Glutamatergic neuron (in vitro differentiated cells): ENCODE results near the gene CCDC171. TPM values are rescaled to one million over a fixed set of nuclear protein-coding genes. Genes with fewer than 3 reads are reported as not detected.

Source experiments
- DNase-seq: peaks from one replicate; pipeline ENCODE4 v3.0.0; 2022
- H3K27ac Mint-ChIP-seq: one replicate; pipeline ENCODE4 v1.8.0; 2020; ENCODE audit warnings: mild to moderate bottlenecking, mixed read lengths, inconsistent platforms; ENCODE audit not compliant: unreplicated experiment
- H3K27me3 Mint-ChIP-seq: one replicate; pipeline ENCODE4 v1.8.0; 2020; ENCODE audit warnings: mild to moderate bottlenecking, moderate library complexity, mixed read lengths, inconsistent platforms; ENCODE audit not compliant: unreplicated experiment
- H3K36me3 Mint-ChIP-seq: one replicate; pipeline ENCODE4 v1.8.0; 2020; ENCODE audit warnings: mild to moderate bottlenecking, mixed read lengths, inconsistent platforms; ENCODE audit not compliant: unreplicated experiment
- H3K4me1 Mint-ChIP-seq: one replicate; pipeline ENCODE4 v1.8.0; 2020; ENCODE audit warnings: mild to moderate bottlenecking, low read depth, mixed read lengths, inconsistent platforms; ENCODE audit not compliant: unreplicated experiment
- H3K4me3 Mint-ChIP-seq: one replicate; pipeline ENCODE4 v1.8.0; 2020; ENCODE audit warnings: mild to moderate bottlenecking, mixed read lengths, inconsistent platforms; ENCODE audit not compliant: unreplicated experiment
- H3K9me3 Mint-ChIP-seq: one replicate; pipeline ENCODE4 v1.8.0; 2020; ENCODE audit warnings: mild to moderate bottlenecking, moderate library complexity, mixed read lengths, inconsistent platforms; ENCODE audit not compliant: unreplicated experiment
- CTCF ChIP-seq: fragments of 200-600 bp; sonication (generic); IDR thresholded peaks from one replicate; pipeline ENCODE4 v1.5.0; 2021; ENCODE audit not compliant: partially characterized antibody, unreplicated experiment
- total RNA-seq: library from RNA; stranded (reverse); fragmentation: NEBNext Ultra II Directional; extraction: Animal tissue kit (Norgen Biotek cat#: 25700); gene quantifications from one replicate; pipeline ENCODE4 v1.2.1, GENCODE V29; 2021; ENCODE audit not compliant: unreplicated experiment

The CCDC171 gene
- total RNA-seq, 1 donor from 2014 or later, result 3.2 TPM

- H3K9me3 Mint-ChIP-seq, result no peaks in the 10 kb centered on the region
- no peak overlapping the region for H3K4me3 Mint-ChIP-seq
- no peak overlapping the region for H3K27ac Mint-ChIP-seq
- H3K36me3 Mint-ChIP-seq, result no peaks in the 10 kb centered on the region
- H3K4me1 Mint-ChIP-seq, result no peaks in the 10 kb centered on the region
- H3K27me3 Mint-ChIP-seq, result no peaks in the 10 kb centered on the region
- TF ChIP-seq CTCF, result no peak
- DNase-seq, result no peak
Measured at GRCh38 chr9:15834541-15834940, 281.7 kb downstream of the CCDC171 start.

DNA sequence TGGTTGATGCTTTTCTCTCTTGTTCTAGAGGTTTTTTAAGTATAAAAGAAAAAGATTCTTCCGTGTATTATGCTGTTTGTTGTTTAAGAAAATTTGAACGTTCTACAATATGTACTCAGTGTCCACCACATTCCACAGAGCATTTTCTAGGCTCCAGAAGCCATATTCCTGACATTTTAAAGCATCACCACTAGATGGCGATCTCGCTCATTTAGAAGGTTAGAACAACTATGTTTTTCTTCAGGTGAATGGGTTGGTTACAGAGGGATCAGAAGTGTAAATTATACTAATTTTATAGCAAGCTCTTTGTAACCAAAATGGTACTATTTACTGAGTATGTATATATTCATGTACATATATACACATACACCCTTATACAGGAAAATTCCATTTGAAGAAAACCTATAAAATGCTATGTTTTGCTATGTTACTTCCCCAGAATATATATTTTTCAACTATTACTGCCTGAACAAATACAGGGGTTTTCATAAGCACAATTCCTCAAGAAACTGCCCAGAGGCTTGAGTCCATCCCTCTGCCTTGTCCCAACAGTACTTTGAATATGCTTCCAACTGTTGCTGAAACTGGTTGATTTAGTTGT lies 284.3 kb downstream of the CCDC171 start:
- DNase-seq, result no peak
- no peak overlapping the region for H3K27ac Mint-ChIP-seq
- peak; percentile 84 for TF ChIP-seq CTCF
- peaks cover 3% of the 10 kb centered on the region for H3K4me1 Mint-ChIP-seq
- no peaks in the 10 kb centered on the region for H3K27me3 Mint-ChIP-seq
- no peak overlapping the region for H3K4me3 Mint-ChIP-seq
- H3K9me3 Mint-ChIP-seq, result no peaks in the 10 kb centered on the region
- no peaks in the 10 kb centered on the region for H3K36me3 Mint-ChIP-seq

- TF ChIP-seq CTCF, result no peak
- H3K9me3 Mint-ChIP-seq, result no peaks in the 10 kb centered on the region
- no peak overlapping the region for H3K4me3 Mint-ChIP-seq
- no peak overlapping the region for H3K27ac Mint-ChIP-seq
- no peak for DNase-seq
- no peaks in the 10 kb centered on the region for H3K27me3 Mint-ChIP-seq
- H3K4me1 Mint-ChIP-seq, result peaks cover 17% of the 10 kb centered on the region
- H3K36me3 Mint-ChIP-seq, result no peaks in the 10 kb centered on the region
Measured at GRCh38 chr9:15842051-15842450, 289.2 kb downstream of the CCDC171 start.

- Mint-ChIP-seq H3K27me3 (no peaks in the 10 kb centered on the region), H3K4me1 (peaks cover 17% of the 10 kb centered on the region), H3K36me3 (no peaks in the 10 kb centered on the region), H3K4me3 (no peak overlapping the region), H3K9me3 (no peaks in the 10 kb centered on the region), H3K27ac (no peak overlapping the region)
- TF ChIP-seq CTCF, result no peak
- no peak for DNase-seq
Measured at GRCh38 chr9:15843316-15843715, 290.5 kb downstream of the CCDC171 start.

DNA sequence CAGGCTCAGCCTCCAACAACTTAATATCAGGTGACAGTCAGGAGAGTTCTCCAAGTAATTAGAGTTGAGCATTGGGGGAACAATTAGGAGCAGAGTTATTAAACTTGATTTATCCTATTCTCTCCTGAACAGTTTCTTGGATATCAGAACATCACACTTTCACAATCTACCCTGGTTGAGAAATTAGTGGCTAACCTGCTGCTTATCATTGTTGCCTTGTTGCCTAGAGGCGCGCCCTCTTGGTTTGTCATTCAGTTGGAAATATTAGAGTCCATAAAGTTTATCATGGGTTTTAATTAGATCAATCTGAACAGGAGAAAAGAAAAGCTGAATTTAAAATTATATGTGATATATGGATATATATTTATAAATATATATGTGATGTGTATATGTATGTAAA lies 291.1 kb downstream of the CCDC171 start:
- DNase-seq, result no peak
- no peaks in the 10 kb centered on the region for H3K36me3 Mint-ChIP-seq
- H3K27me3 Mint-ChIP-seq, result no peaks in the 10 kb centered on the region
- no peak overlapping the region for H3K27ac Mint-ChIP-seq
- TF ChIP-seq CTCF, result no peak
- no peaks in the 10 kb centered on the region for H3K9me3 Mint-ChIP-seq
- peaks cover 17% of the 10 kb centered on the region for H3K4me1 Mint-ChIP-seq
- no peak overlapping the region for H3K4me3 Mint-ChIP-seq
